Measurements from ENCODE around the gene JAM3. TPM values are rescaled to one million over a fixed set of nuclear protein-coding genes. Genes with fewer than 3 reads are reported as not detected.

Gene JAM3
- total and polyA plus RNA-seq, 10 of the 15 experiments (the other 5 are each of a cell fraction or from before 2014, with no cell fraction given) = 0.04 to 1.1 (median 0.32) TPM; not detected in 1

- TF ChIP-seq ASH2L (IDR thresholded peaks at IDR 0.05; ENCODE audit: borderline replicate concordance, low read depth) = no peak
- TF ChIP-seq PML (IDR thresholded peaks at IDR 0.05; ENCODE audit: low read length) = no peak
- no peaks in the 10 kb centered on the region for H3K27me3 ChIP-seq (replicated peaks in 1 of 2; ENCODE audit: control insufficient read depth in 2 of 2, insufficient read depth in 2 of 2, low read length in 1 of 2)
- POLR2A ChIA-PET = no interaction called here
- DNase-seq (ENCODE audit: low read depth, low spot score) (no peak), FAIRE-seq (no peak), ATAC-seq (no peak)
- BruUV-seq (replicated peaks) = no TSS peak
- peaks cover 25 to 36% of the 10 kb centered on the region in 2 experiments for H3K36me3 ChIP-seq (ENCODE audit: control insufficient read depth in 2 of 2, insufficient read depth in 2 of 2, low read length in 1 of 2)
- in situ Hi-C loops (cut with MboI) (no loop called here), intact Hi-C loops (cut with micrococcal nuclease; ENCODE audit: unreplicated experiment) (no loop called here)
- H3K4me1 ChIP-seq (ENCODE audit: control insufficient read depth, insufficient read depth, low read length) = no peaks in the 10 kb centered on the region
- WGBS (ENCODE audit: insufficient coverage, insufficient replicate concordance, low lambda C conversion rate, missing lambda C conversion rate) = over 99% methylated on average over 13 of the region's 13 CpGs
- no peak overlapping the region for H3K27ac ChIP-seq (ENCODE audit: control insufficient read depth, insufficient read depth)
- H3K79me2 ChIP-seq (ENCODE audit: control insufficient read depth, insufficient read depth, low read length) = no peaks in the 10 kb centered on the region
- RAD21 ChIA-PET (ENCODE audit: unreplicated experiment) = no interaction called here
- no peak overlapping the region for H3K4me3 ChIP-seq
- SMC1A ChIA-PET (ENCODE audit: uncharacterized antibody, unreplicated experiment) = no interaction called here
- no peak overlapping the region for H3K4me2 ChIP-seq (ENCODE audit: control insufficient read depth, insufficient read depth)
- no peaks in the 10 kb centered on the region for H4K20me1 ChIP-seq (ENCODE audit: control insufficient read depth, insufficient read depth)
- H2AFZ ChIP-seq (ENCODE audit: control insufficient read depth, low read depth, low read length) = no peak overlapping the region
- CTCF ChIA-PET = no interaction called here
- no peak overlapping the region for H3K9ac ChIP-seq (ENCODE audit: control insufficient read depth, insufficient read depth, low read length)
- no peaks in the 10 kb centered on the region for H3K9me3 ChIP-seq (replicated peaks; ENCODE audit: control insufficient read depth, insufficient read depth, low read length)
These were observed 107.4 kb downstream of the JAM3 start for GRCh38 chr11:134176284-134176683.

GRCh38 chr11:134178032-134178674 is 109.3 kb downstream of the JAM3 start:
- CTCF ChIA-PET = no interaction called here
- H3K4me2 ChIP-seq (ENCODE audit: control insufficient read depth, insufficient read depth) = no peak overlapping the region
- no peak overlapping the region for H3K9ac ChIP-seq (ENCODE audit: control insufficient read depth, insufficient read depth, low read length)
- H3K4me3 ChIP-seq = no peak overlapping the region
- whole genome bisulfite sequencing (ENCODE audit: insufficient coverage, insufficient replicate concordance, low lambda C conversion rate, missing lambda C conversion rate) = 97% methylated on average over 5 of the region's 5 CpGs
- no peak for TF ChIP-seq CBX3 (IDR thresholded peaks at IDR 0.05; ENCODE audit: borderline replicate concordance, low read depth)
- TF ChIP-seq STAT3 (IDR thresholded peaks at IDR 0.05; ENCODE audit: low read depth, low read length) = no peak
- no peak for TF ChIP-seq SMAD5 (IDR thresholded peaks at IDR 0.05; ENCODE audit: low read depth)
- TF ChIP-seq ZNF274 (IDR thresholded peaks at IDR 0.05; ENCODE audit: insufficient read depth, insufficient read length) = no peak
- no peak for TF ChIP-seq NBN (IDR thresholded peaks at IDR 0.05)
- no peaks in the 10 kb centered on the region for H3K4me1 ChIP-seq (ENCODE audit: control insufficient read depth, insufficient read depth, low read length)
- in situ Hi-C loops (cut with MboI) = no loop called here
- ATAC-seq = no peak
- no peaks in the 10 kb centered on the region for H3K9me3 ChIP-seq (replicated peaks; ENCODE audit: control insufficient read depth, insufficient read depth, low read length)
- no peak for FAIRE-seq
- intact Hi-C loops (cut with micrococcal nuclease; ENCODE audit: unreplicated experiment) = no loop called here
- RAD21 ChIA-PET (ENCODE audit: unreplicated experiment) = no interaction called here
- no TSS peak for BruUV-seq (replicated peaks)
- H4K20me1 ChIP-seq (ENCODE audit: control insufficient read depth, insufficient read depth) = no peaks in the 10 kb centered on the region
- H3K27me3 ChIP-seq (replicated peaks in 1 of 2; ENCODE audit: control insufficient read depth in 2 of 2, insufficient read depth in 2 of 2, low read length in 1 of 2) = no peaks in the 10 kb centered on the region
- no peak overlapping the region for H3K27ac ChIP-seq (ENCODE audit: control insufficient read depth, insufficient read depth)
- no peaks in the 10 kb centered on the region for H3K79me2 ChIP-seq (ENCODE audit: control insufficient read depth, insufficient read depth, low read length)
- POLR2A ChIA-PET = no interaction called here
- DNase-seq (ENCODE audit: low read depth, low spot score) = no peak
- SMC1A ChIA-PET (ENCODE audit: uncharacterized antibody, unreplicated experiment) = no interaction called here
- H2AFZ ChIP-seq (ENCODE audit: control insufficient read depth, low read depth, low read length) = no peak overlapping the region
- H3K36me3 ChIP-seq (ENCODE audit: control insufficient read depth in 2 of 2, insufficient read depth in 2 of 2, low read length in 1 of 2) = peaks cover 17 to 34% of the 10 kb centered on the region in 2 experiments

Data from GM12878 (cell line).